SKM-1 (cell line): ENCODE data around the gene LRP1B.
"Not testable (repeated sequence)": the region's sequence is repeated elsewhere in the genome, so short reads cannot be mapped to it uniquely, and the experiment has no call there.

Experiments used
- DNase-seq: peaks from one replicate; lab custom pipeline; 2025; ENCODE audit not compliant: unreplicated experiment; lab: John Stamatoyannopoulos, UW

LRP1B gene

GRCh38 chr2:140657657-140658056 lies 1473.2 kb downstream of the LRP1B start:
- no peak for DNase-seq

GRCh38 chr2:140654565-140654964 lies 1476.3 kb downstream of the LRP1B start:
- no peak for DNase-seq

- no peak for DNase-seq
These were observed 1480.0 kb downstream of the LRP1B start for GRCh38 chr2:140650825-140651224.

GRCh38 chr2:140650134-140650533 lies 1480.7 kb downstream of the LRP1B start:
- DNase-seq: not testable (repeated sequence)

GRCh38 chr2:140648393-140648792 lies 1482.4 kb downstream of the LRP1B start:
- DNase-seq: no peak

- no peak for DNase-seq
These were observed 1487.0 kb downstream of the LRP1B start for GRCh38 chr2:140643761-140644187.

- DNase-seq: no peak
These were observed 1489.7 kb downstream of the LRP1B start for GRCh38 chr2:140641163-140641562.

GRCh38 chr2:140639628-140640027 lies 1491.2 kb downstream of the LRP1B start:
- peak; percentile 40 for DNase-seq

- no peak for DNase-seq
These were observed 1500.3 kb downstream of the LRP1B start for GRCh38 chr2:140630557-140630956.

GRCh38 chr2:140627885-140628284 lies 1502.9 kb downstream of the LRP1B start:
- DNase-seq: no peak

GRCh38 chr2:140627136-140627535 lies 1503.7 kb downstream of the LRP1B start:
- no peak for DNase-seq

- DNase-seq: no peak
These were observed 1506.6 kb downstream of the LRP1B start for GRCh38 chr2:140624200-140624599.

- DNase-seq: no peak
These were observed 1509.0 kb downstream of the LRP1B start for GRCh38 chr2:140621583-140622362.

GRCh38 chr2:140604788-140605187 lies 1526.0 kb downstream of the LRP1B start:
- DNase-seq: no peak

- no peak for DNase-seq
These were observed 1526.7 kb downstream of the LRP1B start for GRCh38 chr2:140604096-140604495.

GRCh38 chr2:140603416-140603815 lies 1527.4 kb downstream of the LRP1B start:
- no peak for DNase-seq

GRCh38 chr2:140601801-140602200 lies 1529.0 kb downstream of the LRP1B start:
- DNase-seq: no peak

- DNase-seq: no peak
These were observed 1529.5 kb downstream of the LRP1B start for GRCh38 chr2:140601342-140601741.

GRCh38 chr2:140600116-140600515 lies 1530.7 kb downstream of the LRP1B start:
- DNase-seq: no peak

GRCh38 chr2:140597836-140598235 lies 1533.0 kb downstream of the LRP1B start:
- DNase-seq: no peak

GRCh38 chr2:140597205-140597604 lies 1533.6 kb downstream of the LRP1B start:
- no peak for DNase-seq

GRCh38 chr2:140596447-140596846 lies 1534.4 kb downstream of the LRP1B start:
- DNase-seq: no peak

- DNase-seq: no peak
These were observed 1535.7 kb downstream of the LRP1B start for GRCh38 chr2:140595107-140595506.
